GM18517 (cell line): ENCODE data around the gene LRRD1.
"Not testable (repeated sequence)": the region's sequence is repeated elsewhere in the genome, so short reads cannot be mapped to it uniquely, and the experiment has no call there.

Experiments used
- ATAC-seq: cut with Tn5 transposase; IDR thresholded peaks from one replicate; pipeline ENCODE4 v1.9.1; 2021; ENCODE audit warnings: mild to moderate bottlenecking, moderate library complexity; ENCODE audit not compliant: unreplicated experiment

Gene LRRD1

GRCh38 chr7:92178928-92179924, at the start of gene LRRD1:
TSS of gene LRRD1 (minus strand) at chr7:92179142. CDS start at chr7:92165202, 13,940 bp downstream.
- peak; percentile 94 for ATAC-seq

GRCh38 chr7:92228742-92229141, 49.8 kb upstream of the LRRD1 start:
- ATAC-seq, result no peak

- ATAC-seq, result no peak
Measured at GRCh38 chr7:92228100-92228499, 49.2 kb upstream of the LRRD1 start.

GRCh38 chr7:92226981-92227380, 48.0 kb upstream of the LRRD1 start:
- ATAC-seq, result no peak

GRCh38 chr7:92221766-92222165, 42.8 kb upstream of the LRRD1 start:
- no peak for ATAC-seq

- ATAC-seq, result no peak
Measured at GRCh38 chr7:92206672-92207071, 27.7 kb upstream of the LRRD1 start.

GRCh38 chr7:92205987-92206386, 27.0 kb upstream of the LRRD1 start:
- no peak for ATAC-seq

GRCh38 chr7:92200791-92201190, 21.8 kb upstream of the LRRD1 start:
- no peak for ATAC-seq

GRCh38 chr7:92192326-92192725, 13.4 kb upstream of the LRRD1 start:
- no peak for ATAC-seq

GRCh38 chr7:92189246-92189645, 10.3 kb upstream of the LRRD1 start:
- ATAC-seq, result not testable (repeated sequence)

- ATAC-seq, result not testable (repeated sequence)
Measured at GRCh38 chr7:92184294-92184693, 5.4 kb upstream of the LRRD1 start.

GRCh38 chr7:92177362-92177761, 1.6 kb downstream of the LRRD1 start:
- ATAC-seq, result no peak

GRCh38 chr7:92169529-92169928, 9.4 kb downstream of the LRRD1 start:
- not testable (repeated sequence) for ATAC-seq

GRCh38 chr7:92161271-92161670, 17.7 kb downstream of the LRRD1 start:
- no peak for ATAC-seq

GRCh38 chr7:92158660-92159575, 20.0 kb downstream of the LRRD1 start:
- peak; percentile 81 for ATAC-seq

- no peak for ATAC-seq
Measured at GRCh38 chr7:92156990-92157389, 22.0 kb downstream of the LRRD1 start.

- ATAC-seq, result no peak
Measured at GRCh38 chr7:92155108-92155739, 23.7 kb downstream of the LRRD1 start.

GRCh38 chr7:92150450-92151017, 28.4 kb downstream of the LRRD1 start:
- ATAC-seq, result no peak

GRCh38 chr7:92149736-92150239, 29.2 kb downstream of the LRRD1 start:
- no peak for ATAC-seq

GRCh38 chr7:92143192-92143880, 35.6 kb downstream of the LRRD1 start:
- ATAC-seq, result not testable (repeated sequence)
